Fibroblast of mammary gland (primary cell): ENCODE measurements around the gene PAPPA2.
A peak's percentile ranks its signal among the peaks of the same experiment; 100 is the strongest.

Experiments
- DNase-seq: peaks from one replicate; pipeline ENCODE4 v3.0.0-alpha.2; 2010; ENCODE audit warnings: low read depth
- H3K4me3 ChIP-seq: 2 replicates; pipeline ENCODE4 v1.5.1; 2011; ENCODE audit warnings: low read depth, mild to moderate bottlenecking, low read length, moderate library complexity; ENCODE audit not compliant: control insufficient read depth
- CTCF ChIP-seq: conservative IDR thresholded peaks from 2 replicates; pipeline ENCODE4 v1.5.1; 2011; ENCODE audit warnings: low read depth, low read length, inconsistent platforms; ENCODE audit not compliant: control insufficient read depth, insufficient read depth

PAPPA2 gene

GRCh38 chr1:176775996-176776395 is 313.0 kb downstream of the PAPPA2 start:
- H3K4me3 ChIP-seq: no peak overlapping the region
- TF ChIP-seq CTCF: no peak
- no peak for DNase-seq

- no peak for TF ChIP-seq CTCF
- no peak for DNase-seq
- no peak overlapping the region for H3K4me3 ChIP-seq
Measured at GRCh38 chr1:176778056-176778455, 315.1 kb downstream of the PAPPA2 start.

GRCh38 chr1:176779992-176780328 is 317.0 kb downstream of the PAPPA2 start:
- no peak for DNase-seq
- H3K4me3 ChIP-seq: no peak overlapping the region
- TF ChIP-seq CTCF: no peak

GRCh38 chr1:176783309-176783708 is 320.3 kb downstream of the PAPPA2 start:
- no peak for TF ChIP-seq CTCF
- DNase-seq: no peak
- H3K4me3 ChIP-seq: no peak overlapping the region

GRCh38 chr1:176785056-176785455 is 322.1 kb downstream of the PAPPA2 start:
- no peak overlapping the region for H3K4me3 ChIP-seq
- no peak for TF ChIP-seq CTCF

GRCh38 chr1:176785791-176786190 is 322.8 kb downstream of the PAPPA2 start:
- no peak for TF ChIP-seq CTCF
- no peak for DNase-seq
- H3K4me3 ChIP-seq: no peak overlapping the region

More at GRCh38 chr1:176785056-176785455, 322.1 kb downstream of the PAPPA2 start:
- DNase-seq: no peak

GRCh38 chr1:176786274-176786673 is 323.3 kb downstream of the PAPPA2 start:
- no peak overlapping the region for H3K4me3 ChIP-seq
- peak; percentile 19 for DNase-seq
- no peak for TF ChIP-seq CTCF
